PC-3 (cell line): Measurements from ENCODE around the gene SNAI3. TPM values are rescaled to one million over a fixed set of nuclear protein-coding genes. Genes with fewer than 3 reads are reported as not detected.

Source experiments
- ATAC-seq: fragments of 200-7000 bp; cut with Tn5 transposase; 2 replicates; pipeline ENCODE4 v1.9.1; 2020; ENCODE audit warnings: mild to moderate bottlenecking, moderate library complexity
- BruUV-seq: library from RNA; stranded (reverse); fragments of 400-500 nt; replicated peaks from 2 replicates; lab custom pipeline; 2021; lab: Mats Ljungman, UMichigan
- CTCF ChIA-PET: fragments of 300-600 bp; sonication (Branson Sonifier 250); formaldehyde crosslinking; loops from one replicate; lab custom pipeline; 2022; ENCODE audit warnings: antibody characterized with exemption; lab: Charles Lee
- POLR2A ChIA-PET: fragments of 300-600 bp; sonication (Branson Sonifier 250); formaldehyde crosslinking; loops from one replicate; lab custom pipeline; 2022; ENCODE audit warnings: antibody characterized with exemption; ENCODE audit not compliant: unreplicated experiment; lab: Charles Lee
- DNase-seq: peaks from one replicate; pipeline ENCODE4 v3.0.0-alpha.2; 2015
- H2AFZ ChIP-seq: fragments of 300-600 bp; sonication (generic); 2 replicates; pipeline ENCODE4 v1.6.0; 2016; ENCODE audit warnings: antibody characterized with exemption, low read length
- H3F3A ChIP-seq: fragments of 300-600 bp; sonication (generic); one replicate; pipeline ENCODE4 v1.6.0; 2017; ENCODE audit warnings: antibody characterized with exemption, low read length, control low read depth, mild to moderate bottlenecking; ENCODE audit not compliant: unreplicated experiment
- H3K27ac ChIP-seq: fragments of 300-600 bp; sonication (generic); 2 replicates; pipeline ENCODE4 v1.5.1; 2016; ENCODE audit warnings: mild to moderate bottlenecking, low read length
- H3K27me3 ChIP-seq: fragments of 300-600 bp; sonication (generic); 2 replicates; pipeline ENCODE4 v1.6.1; 2016; ENCODE audit warnings: low read length, mixed read lengths
- H3K36me3 ChIP-seq: fragments of 300-600 bp; sonication (generic); 2 replicates; pipeline ENCODE4 v1.6.1; 2016; ENCODE audit warnings: low read depth, mixed run types, low read length, mixed read lengths
- H3K4me1 ChIP-seq: fragments of 300-600 bp; sonication (generic); 2 replicates; pipeline ENCODE4 v1.5.1; 2016; ENCODE audit warnings: low read length; ENCODE audit not compliant: insufficient read depth
- H3K4me2 ChIP-seq: fragments of 300-600 bp; sonication (generic); 2 replicates; pipeline ENCODE4 v1.6.0; 2016; ENCODE audit warnings: low read length
- H3K4me3 ChIP-seq: fragments of 300-600 bp; sonication (generic); 2 replicates; pipeline ENCODE4 v1.5.1; 2016; ENCODE audit warnings: mild to moderate bottlenecking, low read length, mixed read lengths
- H3K79me2 ChIP-seq: fragments of 300-600 bp; sonication (generic); 2 replicates; pipeline ENCODE4 v1.6.1; 2017; ENCODE audit warnings: low read length, mixed read lengths
- H3K9ac ChIP-seq: fragments of 300-600 bp; sonication (generic); 2 replicates; pipeline ENCODE4 v1.6.0; 2016; ENCODE audit warnings: mild to moderate bottlenecking, low read length
- H3K9me2 ChIP-seq: fragments of 300-600 bp; sonication (generic); replicated peaks from 2 replicates; pipeline ENCODE4 v1.6.1; 2016; ENCODE audit warnings: mixed run types, low read length, mixed read lengths
- H3K9me3 ChIP-seq: fragments of 300-600 bp; sonication (generic); 2 replicates; pipeline ENCODE4 v1.6.1; 2016; ENCODE audit warnings: low read length, mixed read lengths
- H4K20me1 ChIP-seq: fragments of 300-600 bp; sonication (generic); 2 replicates; pipeline ENCODE4 v1.6.1; 2016; ENCODE audit warnings: low read length, mixed read lengths
- EZH2 ChIP-seq: fragments of 300-600 bp; sonication (generic); IDR thresholded peaks from one replicate; pipeline ENCODE4 v1.6.1; 2017; ENCODE audit warnings: antibody characterized with exemption, mild to moderate bottlenecking, low read length; ENCODE audit not compliant: unreplicated experiment
- EZH2phosphoT487 ChIP-seq: fragments of 300-600 bp; sonication (generic); IDR thresholded peaks from 2 replicates; pipeline ENCODE4 v1.6.1; 2018; ENCODE audit warnings: mild to moderate bottlenecking, antibody characterized with exemption, low read length, borderline replicate concordance
- intact Hi-C: fragments of 100-400 bp; cut with micrococcal nuclease; formaldehyde crosslinking; loops from 2 replicates; pipeline ENCODE4 v1.9.0; 2023
- total RNA-seq: library from RNA; depleted of rRNA; stranded (reverse); fragments of >200 nt; gene quantifications from 2 replicates; pipeline ENCODE4 v1.2.3, GENCODE V29; 2014
- TF ChIP-seq, protein P1 (sequence below): fragments of 300-600 bp; sonication (generic); conservative IDR thresholded peaks from 2 replicates; pipeline ENCODE4 v1.5.1; 2017; ENCODE audit warnings: antibody characterized with exemption, low read depth, mild to moderate bottlenecking, low read length

The SNAI3 gene
- total RNA-seq, 1 experiment from 2014 or later: 0.22 TPM

- Histone ChIP-seq H3K9ac (no peak overlapping the region), H4K20me1 (no peaks in the 10 kb centered on the region), H2AFZ (no peak overlapping the region), H3K36me3 (peaks cover 4% of the 10 kb centered on the region; the same call in 1 of the 2 replicates), H3F3A (no peaks in the 10 kb centered on the region), H3K4me2 (no peak overlapping the region), H3K27me3 (no peaks in the 10 kb centered on the region), H3K27ac (no peak overlapping the region), H3K9me3 (no peaks in the 10 kb centered on the region), H3K79me2 (0 out of 2 replicates have a peak, but pooled peaks cover 4% of the 10 kb centered on the region), H3K9me2 (no peaks in the 10 kb centered on the region), H3K4me3 (no peak overlapping the region), H3K4me1 (no peaks in the 10 kb centered on the region)
- no peak for ATAC-seq
- ChIA-PET CTCF (no interaction called here), POLR2A (no interaction called here)
- BruUV-seq: no TSS peak
- TF ChIP-seq EZH2 (no peak), EZH2phosphoT487 (no peak)
- TF ChIP-seq, protein P1, sequence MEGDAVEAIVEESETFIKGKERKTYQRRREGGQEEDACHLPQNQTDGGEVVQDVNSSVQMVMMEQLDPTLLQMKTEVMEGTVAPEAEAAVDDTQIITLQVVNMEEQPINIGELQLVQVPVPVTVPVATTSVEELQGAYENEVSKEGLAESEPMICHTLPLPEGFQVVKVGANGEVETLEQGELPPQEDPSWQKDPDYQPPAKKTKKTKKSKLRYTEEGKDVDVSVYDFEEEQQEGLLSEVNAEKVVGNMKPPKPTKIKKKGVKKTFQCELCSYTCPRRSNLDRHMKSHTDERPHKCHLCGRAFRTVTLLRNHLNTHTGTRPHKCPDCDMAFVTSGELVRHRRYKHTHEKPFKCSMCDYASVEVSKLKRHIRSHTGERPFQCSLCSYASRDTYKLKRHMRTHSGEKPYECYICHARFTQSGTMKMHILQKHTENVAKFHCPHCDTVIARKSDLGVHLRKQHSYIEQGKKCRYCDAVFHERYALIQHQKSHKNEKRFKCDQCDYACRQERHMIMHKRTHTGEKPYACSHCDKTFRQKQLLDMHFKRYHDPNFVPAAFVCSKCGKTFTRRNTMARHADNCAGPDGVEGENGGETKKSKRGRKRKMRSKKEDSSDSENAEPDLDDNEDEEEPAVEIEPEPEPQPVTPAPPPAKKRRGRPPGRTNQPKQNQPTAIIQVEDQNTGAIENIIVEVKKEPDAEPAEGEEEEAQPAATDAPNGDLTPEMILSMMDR: no peak
- intact Hi-C loops: no loop called here
- no peak for DNase-seq
Observed at GRCh38 chr16:88716601-88717001, 30.3 kb upstream of the SNAI3 start.

GRCh38 chr16:88716201-88716600 is 29.9 kb upstream of the SNAI3 start:
- CTCF ChIA-PET: no interaction called here
- TF ChIP-seq EZH2: no peak
- no TSS peak for BruUV-seq

GRCh38 chr16:88715312-88716190 is 29.2 kb upstream of the SNAI3 start:
- Histone ChIP-seq H3K4me2 (no peak overlapping the region), H3K9me3 (no peaks in the 10 kb centered on the region), H3K9me2 (no peaks in the 10 kb centered on the region), H3K4me3 (no peak overlapping the region), H2AFZ (no peak overlapping the region), H3K36me3 (peaks cover 4% of the 10 kb centered on the region; the same call in 1 of the 2 replicates), H3K27me3 (no peaks in the 10 kb centered on the region), H3K9ac (no peak overlapping the region), H3K4me1 (no peaks in the 10 kb centered on the region), H3F3A (no peaks in the 10 kb centered on the region), H4K20me1 (no peaks in the 10 kb centered on the region), H3K79me2 (peaks cover 8% of the 10 kb centered on the region; the same call in 1 of the 2 replicates), H3K27ac (no peak overlapping the region)
- ChIA-PET CTCF (no interaction called here), POLR2A (no interaction called here)
- intact Hi-C loops: no loop called here
- no peak for TF ChIP-seq EZH2
- TF ChIP-seq, protein P1: no peak
- no peak for TF ChIP-seq EZH2phosphoT487
- DNase-seq: no peak
- no TSS peak for BruUV-seq
- no peak for ATAC-seq

More at GRCh38 chr16:88716201-88716600, 29.9 kb upstream of the SNAI3 start:
- H3K79me2 ChIP-seq: peaks cover 8% of the 10 kb centered on the region; the same call in 1 of the 2 replicates
- H3K9me3 ChIP-seq: no peaks in the 10 kb centered on the region
- H2AFZ ChIP-seq: no peak overlapping the region
- H3K9me2 ChIP-seq: no peaks in the 10 kb centered on the region
- POLR2A ChIA-PET: no interaction called here
- intact Hi-C loops: no loop called here
- no peak overlapping the region for H3K9ac ChIP-seq
- H3K36me3 ChIP-seq: peaks cover 4% of the 10 kb centered on the region; the same call in 1 of the 2 replicates
- H3K4me1 ChIP-seq: no peaks in the 10 kb centered on the region
- H3K4me3 ChIP-seq: no peak overlapping the region
- no peak for DNase-seq
- no peak for ATAC-seq
- no peak overlapping the region for H3K27ac ChIP-seq
- H4K20me1 ChIP-seq: no peaks in the 10 kb centered on the region
- no peak overlapping the region for H3K4me2 ChIP-seq
- H3F3A ChIP-seq: no peaks in the 10 kb centered on the region
- no peaks in the 10 kb centered on the region for H3K27me3 ChIP-seq
